Measurements from ENCODE around the gene PSD2. TPM values are rescaled to one million over a fixed set of nuclear protein-coding genes. Genes with fewer than 3 reads are reported as not detected.

PSD2 gene
- total and polyA plus RNA-seq, 10 of the 15 experiments (the other 5 are each of a cell fraction or from before 2014, with no cell fraction given) = 0.02 to 0.14 (median 0.03) TPM; not detected in 5

DNA sequence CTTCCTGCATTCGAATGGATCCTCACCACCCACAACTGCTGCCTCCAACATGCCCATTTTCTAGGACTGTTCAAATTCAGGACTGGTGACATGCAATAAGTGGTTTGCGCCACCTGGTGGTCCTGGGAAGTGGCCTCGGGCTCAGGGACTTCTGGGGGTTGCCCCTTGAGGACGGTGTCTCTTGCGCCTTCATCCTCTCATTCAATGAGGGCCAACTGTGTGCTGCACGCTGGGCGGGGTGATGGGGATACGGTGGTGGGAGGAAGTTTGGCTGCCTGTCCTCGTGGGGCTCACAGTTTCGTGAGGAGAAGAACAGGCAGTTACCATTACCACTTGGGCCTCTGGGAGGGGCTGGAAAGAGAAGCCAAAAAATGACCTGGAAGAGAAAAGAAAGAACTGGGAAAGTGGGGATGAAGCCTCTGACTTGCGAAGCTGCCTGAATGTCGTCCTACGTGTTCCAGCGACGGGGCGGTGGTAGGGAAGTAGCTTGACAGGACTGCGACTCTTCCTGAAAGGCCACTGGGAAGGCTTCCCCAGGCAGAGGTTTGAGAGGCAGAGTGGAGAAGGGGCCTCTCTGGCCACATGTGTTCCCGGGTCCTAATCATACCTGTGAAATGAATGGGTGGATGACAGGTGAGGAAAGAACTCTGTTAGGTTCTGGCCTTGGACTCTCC, 49.0 kb downstream of the PSD2 start (continued):
- TF ChIP-seq ETV6 (conservative IDR thresholded peaks at IDR 0.05 in 1 of 2, IDR thresholded peaks at IDR 0.05 in 1 of 2; ENCODE audit: borderline replicate concordance in 1 of 2, low read depth in 1 of 2) (no peak), RB1 (IDR thresholded peaks at IDR 0.05; ENCODE audit: borderline replicate concordance) (no peak), NR2F1 (conservative IDR thresholded peaks at IDR 0.05) (no peak), CHD1 (IDR thresholded peaks at IDR 0.05; ENCODE audit: low read depth, low read length) (no peak), MYC (IDR thresholded peaks at IDR 0.05; ENCODE audit: insufficient read depth, insufficient read length, insufficient replicate concordance, low read length, severe bottlenecking) (no peak), ATF7 (IDR thresholded peaks at IDR 0.05; ENCODE audit: low read depth) (no peak), TAF1 (IDR thresholded peaks at IDR 0.05; ENCODE audit: borderline replicate concordance, low read depth, low read length) (no peak), ZNF274 (IDR thresholded peaks at IDR 0.05; ENCODE audit: insufficient read depth, insufficient read length) (no peak), JUND (IDR thresholded peaks at IDR 0.05; ENCODE audit: low read depth, low read length) (no peak), CBX5 (IDR thresholded peaks at IDR 0.05; ENCODE audit: low read depth) (no peak), BHLHE40 (IDR thresholded peaks at IDR 0.05; ENCODE audit: borderline replicate concordance in 1 of 2, low read depth in 2 of 2, low read length in 1 of 2) (0 out of 4 replicates have a peak, but pooled peaks of 1 of the 2 experiments have one; percentile 15), ZNF622 (IDR thresholded peaks at IDR 0.05) (no peak), TCF7 (IDR thresholded peaks at IDR 0.05; ENCODE audit: borderline replicate concordance) (no peak)
- TF ChIP-seq, protein P1, sequence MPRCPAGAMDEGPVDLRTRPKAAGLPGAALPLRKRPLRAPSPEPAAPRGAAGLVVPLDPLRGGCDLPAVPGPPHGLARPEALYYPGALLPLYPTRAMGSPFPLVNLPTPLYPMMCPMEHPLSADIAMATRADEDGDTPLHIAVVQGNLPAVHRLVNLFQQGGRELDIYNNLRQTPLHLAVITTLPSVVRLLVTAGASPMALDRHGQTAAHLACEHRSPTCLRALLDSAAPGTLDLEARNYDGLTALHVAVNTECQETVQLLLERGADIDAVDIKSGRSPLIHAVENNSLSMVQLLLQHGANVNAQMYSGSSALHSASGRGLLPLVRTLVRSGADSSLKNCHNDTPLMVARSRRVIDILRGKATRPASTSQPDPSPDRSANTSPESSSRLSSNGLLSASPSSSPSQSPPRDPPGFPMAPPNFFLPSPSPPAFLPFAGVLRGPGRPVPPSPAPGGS (IDR thresholded peaks at IDR 0.05; ENCODE audit: borderline replicate concordance, insufficient read depth, low read depth, low read length, poor library complexity, severe bottlenecking) = no peak
- TF ChIP-seq, protein P2, sequence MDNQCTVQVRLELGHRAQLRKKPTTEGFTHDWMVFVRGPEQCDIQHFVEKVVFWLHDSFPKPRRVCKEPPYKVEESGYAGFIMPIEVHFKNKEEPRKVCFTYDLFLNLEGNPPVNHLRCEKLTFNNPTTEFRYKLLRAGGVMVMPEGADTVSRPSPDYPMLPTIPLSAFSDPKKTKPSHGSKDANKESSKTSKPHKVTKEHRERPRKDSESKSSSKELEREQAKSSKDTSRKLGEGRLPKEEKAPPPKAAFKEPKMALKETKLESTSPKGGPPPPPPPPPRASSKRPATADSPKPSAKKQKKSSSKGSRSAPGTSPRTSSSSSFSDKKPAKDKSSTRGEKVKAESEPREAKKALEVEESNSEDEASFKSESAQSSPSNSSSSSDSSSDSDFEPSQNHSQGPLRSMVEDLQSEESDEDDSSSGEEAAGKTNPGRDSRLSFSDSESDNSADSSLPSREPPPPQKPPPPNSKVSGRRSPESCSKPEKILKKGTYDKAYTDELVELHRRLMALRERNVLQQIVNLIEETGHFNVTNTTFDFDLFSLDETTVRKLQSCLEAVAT (IDR thresholded peaks at IDR 0.05) = no peak
- TF ChIP-seq, protein P3, sequence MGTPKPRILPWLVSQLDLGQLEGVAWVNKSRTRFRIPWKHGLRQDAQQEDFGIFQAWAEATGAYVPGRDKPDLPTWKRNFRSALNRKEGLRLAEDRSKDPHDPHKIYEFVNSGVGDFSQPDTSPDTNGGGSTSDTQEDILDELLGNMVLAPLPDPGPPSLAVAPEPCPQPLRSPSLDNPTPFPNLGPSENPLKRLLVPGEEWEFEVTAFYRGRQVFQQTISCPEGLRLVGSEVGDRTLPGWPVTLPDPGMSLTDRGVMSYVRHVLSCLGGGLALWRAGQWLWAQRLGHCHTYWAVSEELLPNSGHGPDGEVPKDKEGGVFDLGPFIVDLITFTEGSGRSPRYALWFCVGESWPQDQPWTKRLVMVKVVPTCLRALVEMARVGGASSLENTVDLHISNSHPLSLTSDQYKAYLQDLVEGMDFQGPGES (IDR thresholded peaks at IDR 0.05) = no peak
- TF ChIP-seq, protein P4, sequence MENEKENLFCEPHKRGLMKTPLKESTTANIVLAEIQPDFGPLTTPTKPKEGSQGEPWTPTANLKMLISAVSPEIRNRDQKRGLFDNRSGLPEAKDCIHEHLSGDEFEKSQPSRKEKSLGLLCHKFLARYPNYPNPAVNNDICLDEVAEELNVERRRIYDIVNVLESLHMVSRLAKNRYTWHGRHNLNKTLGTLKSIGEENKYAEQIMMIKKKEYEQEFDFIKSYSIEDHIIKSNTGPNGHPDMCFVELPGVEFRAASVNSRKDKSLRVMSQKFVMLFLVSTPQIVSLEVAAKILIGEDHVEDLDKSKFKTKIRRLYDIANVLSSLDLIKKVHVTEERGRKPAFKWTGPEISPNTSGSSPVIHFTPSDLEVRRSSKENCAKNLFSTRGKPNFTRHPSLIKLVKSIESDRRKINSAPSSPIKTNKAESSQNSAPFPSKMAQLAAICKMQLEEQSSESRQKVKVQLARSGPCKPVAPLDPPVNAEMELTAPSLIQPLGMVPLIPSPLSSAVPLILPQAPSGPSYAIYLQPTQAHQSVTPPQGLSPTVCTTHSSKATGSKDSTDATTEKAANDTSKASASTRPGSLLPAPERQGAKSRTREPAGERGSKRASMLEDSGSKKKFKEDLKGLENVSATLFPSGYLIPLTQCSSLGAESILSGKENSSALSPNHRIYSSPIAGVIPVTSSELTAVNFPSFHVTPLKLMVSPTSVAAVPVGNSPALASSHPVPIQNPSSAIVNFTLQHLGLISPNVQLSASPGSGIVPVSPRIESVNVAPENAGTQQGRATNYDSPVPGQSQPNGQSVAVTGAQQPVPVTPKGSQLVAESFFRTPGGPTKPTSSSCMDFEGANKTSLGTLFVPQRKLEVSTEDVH (IDR thresholded peaks at IDR 0.05; ENCODE audit: low read depth, partially characterized antibody) = no peak
- TF ChIP-seq, protein P5, sequence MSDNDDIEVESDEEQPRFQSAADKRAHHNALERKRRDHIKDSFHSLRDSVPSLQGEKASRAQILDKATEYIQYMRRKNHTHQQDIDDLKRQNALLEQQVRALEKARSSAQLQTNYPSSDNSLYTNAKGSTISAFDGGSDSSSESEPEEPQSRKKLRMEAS (IDR thresholded peaks at IDR 0.05; ENCODE audit: low read depth, low read length) = no peak
- TF ChIP-seq, protein P6, sequence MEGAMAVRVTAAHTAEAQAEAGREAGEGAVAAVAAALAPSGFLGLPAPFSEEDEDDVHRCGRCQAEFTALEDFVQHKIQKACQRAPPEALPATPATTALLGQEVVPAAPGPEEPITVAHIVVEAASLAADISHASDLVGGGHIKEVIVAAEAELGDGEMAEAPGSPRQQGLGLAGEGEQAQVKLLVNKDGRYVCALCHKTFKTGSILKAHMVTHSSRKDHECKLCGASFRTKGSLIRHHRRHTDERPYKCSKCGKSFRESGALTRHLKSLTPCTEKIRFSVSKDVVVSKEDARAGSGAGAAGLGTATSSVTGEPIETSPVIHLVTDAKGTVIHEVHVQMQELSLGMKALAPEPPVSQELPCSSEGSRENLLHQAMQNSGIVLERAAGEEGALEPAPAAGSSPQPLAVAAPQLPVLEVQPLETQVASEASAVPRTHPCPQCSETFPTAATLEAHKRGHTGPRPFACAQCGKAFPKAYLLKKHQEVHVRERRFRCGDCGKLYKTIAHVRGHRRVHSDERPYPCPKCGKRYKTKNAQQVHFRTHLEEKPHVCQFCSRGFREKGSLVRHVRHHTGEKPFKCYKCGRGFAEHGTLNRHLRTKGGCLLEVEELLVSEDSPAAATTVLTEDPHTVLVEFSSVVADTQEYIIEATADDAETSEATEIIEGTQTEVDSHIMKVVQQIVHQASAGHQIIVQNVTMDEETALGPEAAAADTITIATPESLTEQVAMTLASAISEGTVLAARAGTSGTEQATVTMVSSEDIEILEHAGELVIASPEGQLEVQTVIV (IDR thresholded peaks at IDR 0.05; ENCODE audit: borderline replicate concordance, partially characterized antibody) = no peak

Data from GM12878 (cell line).